Measurements from ENCODE around the gene STYXL1. TPM values are rescaled to one million over a fixed set of nuclear protein-coding genes. Genes with fewer than 3 reads are reported as not detected.

STYXL1 gene
- total RNA-seq, 1 experiment from 2014 or later = 21.3 TPM

DNA sequence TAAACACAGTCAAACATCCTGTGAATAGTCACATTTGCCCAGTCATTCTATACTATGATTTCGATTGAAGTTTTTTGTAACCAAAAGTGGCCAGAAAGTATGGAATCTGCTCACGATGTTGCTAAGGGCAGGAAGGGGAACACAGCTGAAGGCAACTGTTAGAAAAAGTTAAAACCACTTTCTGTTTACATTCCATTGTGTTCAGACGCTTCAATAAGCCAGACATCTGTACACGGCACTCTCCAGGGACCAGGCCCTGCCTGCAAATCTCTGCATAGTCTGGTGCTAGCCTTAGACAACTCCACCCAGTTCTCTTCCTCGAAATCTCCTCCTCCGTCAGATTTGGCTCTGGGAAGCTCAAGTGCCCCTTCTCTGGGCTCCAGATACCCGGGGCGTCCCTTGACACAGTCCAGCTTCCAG lies 36.3 kb downstream of the STYXL1 start:
- peaks cover 6% of the 10 kb centered on the region for H3K36me3 Mint-ChIP-seq
- H3K4me1 Mint-ChIP-seq = 0 out of 2 replicates have a peak, but pooled peaks cover 2% of the 10 kb centered on the region
- no peak for ATAC-seq
- H3K9me3 Mint-ChIP-seq = peaks cover 8% of the 10 kb centered on the region; the same call in 1 of the 2 replicates
- POLR2A ChIA-PET = no interaction called here
- no peak for DNase-seq (ENCODE audit: low spot score)
- CTCF ChIA-PET = interaction anchor here (3.1 kb wide), 1 partner anchor 9 kb away, joined by 13 read pairs; no protein-coding TSS in a partner anchor
- TF ChIP-seq, protein P1, sequence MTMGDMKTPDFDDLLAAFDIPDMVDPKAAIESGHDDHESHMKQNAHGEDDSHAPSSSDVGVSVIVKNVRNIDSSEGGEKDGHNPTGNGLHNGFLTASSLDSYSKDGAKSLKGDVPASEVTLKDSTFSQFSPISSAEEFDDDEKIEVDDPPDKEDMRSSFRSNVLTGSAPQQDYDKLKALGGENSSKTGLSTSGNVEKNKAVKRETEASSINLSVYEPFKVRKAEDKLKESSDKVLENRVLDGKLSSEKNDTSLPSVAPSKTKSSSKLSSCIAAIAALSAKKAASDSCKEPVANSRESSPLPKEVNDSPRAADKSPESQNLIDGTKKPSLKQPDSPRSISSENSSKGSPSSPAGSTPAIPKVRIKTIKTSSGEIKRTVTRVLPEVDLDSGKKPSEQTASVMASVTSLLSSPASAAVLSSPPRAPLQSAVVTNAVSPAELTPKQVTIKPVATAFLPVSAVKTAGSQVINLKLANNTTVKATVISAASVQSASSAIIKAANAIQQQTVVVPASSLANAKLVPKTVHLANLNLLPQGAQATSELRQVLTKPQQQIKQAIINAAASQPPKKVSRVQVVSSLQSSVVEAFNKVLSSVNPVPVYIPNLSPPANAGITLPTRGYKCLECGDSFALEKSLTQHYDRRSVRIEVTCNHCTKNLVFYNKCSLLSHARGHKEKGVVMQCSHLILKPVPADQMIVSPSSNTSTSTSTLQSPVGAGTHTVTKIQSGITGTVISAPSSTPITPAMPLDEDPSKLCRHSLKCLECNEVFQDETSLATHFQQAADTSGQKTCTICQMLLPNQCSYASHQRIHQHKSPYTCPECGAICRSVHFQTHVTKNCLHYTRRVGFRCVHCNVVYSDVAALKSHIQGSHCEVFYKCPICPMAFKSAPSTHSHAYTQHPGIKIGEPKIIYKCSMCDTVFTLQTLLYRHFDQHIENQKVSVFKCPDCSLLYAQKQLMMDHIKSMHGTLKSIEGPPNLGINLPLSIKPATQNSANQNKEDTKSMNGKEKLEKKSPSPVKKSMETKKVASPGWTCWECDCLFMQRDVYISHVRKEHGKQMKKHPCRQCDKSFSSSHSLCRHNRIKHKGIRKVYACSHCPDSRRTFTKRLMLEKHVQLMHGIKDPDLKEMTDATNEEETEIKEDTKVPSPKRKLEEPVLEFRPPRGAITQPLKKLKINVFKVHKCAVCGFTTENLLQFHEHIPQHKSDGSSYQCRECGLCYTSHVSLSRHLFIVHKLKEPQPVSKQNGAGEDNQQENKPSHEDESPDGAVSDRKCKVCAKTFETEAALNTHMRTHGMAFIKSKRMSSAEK (CRISPR knock-in tag; IDR thresholded peaks at IDR 0.05; ENCODE audit: borderline replicate concordance) = no peak
- TF ChIP-seq ZNF317 (CRISPR knock-in tag; IDR thresholded peaks at IDR 0.05; ENCODE audit: borderline replicate concordance, low read depth) (no peak), RORB (CRISPR knock-in tag; IDR thresholded peaks at IDR 0.05) (no peak), CREM (CRISPR knock-in tag; IDR thresholded peaks at IDR 0.05) (no peak), ZNF121 (CRISPR knock-in tag; IDR thresholded peaks at IDR 0.05) (no peak), SMAD3 (CRISPR knock-in tag; IDR thresholded peaks at IDR 0.05; ENCODE audit: borderline replicate concordance) (no peak), SOX15 (CRISPR knock-in tag; IDR thresholded peaks at IDR 0.05) (no peak), FOXJ3 (CRISPR knock-in tag; IDR thresholded peaks at IDR 0.05; ENCODE audit: borderline replicate concordance) (no peak)
- TF ChIP-seq, protein P2, sequence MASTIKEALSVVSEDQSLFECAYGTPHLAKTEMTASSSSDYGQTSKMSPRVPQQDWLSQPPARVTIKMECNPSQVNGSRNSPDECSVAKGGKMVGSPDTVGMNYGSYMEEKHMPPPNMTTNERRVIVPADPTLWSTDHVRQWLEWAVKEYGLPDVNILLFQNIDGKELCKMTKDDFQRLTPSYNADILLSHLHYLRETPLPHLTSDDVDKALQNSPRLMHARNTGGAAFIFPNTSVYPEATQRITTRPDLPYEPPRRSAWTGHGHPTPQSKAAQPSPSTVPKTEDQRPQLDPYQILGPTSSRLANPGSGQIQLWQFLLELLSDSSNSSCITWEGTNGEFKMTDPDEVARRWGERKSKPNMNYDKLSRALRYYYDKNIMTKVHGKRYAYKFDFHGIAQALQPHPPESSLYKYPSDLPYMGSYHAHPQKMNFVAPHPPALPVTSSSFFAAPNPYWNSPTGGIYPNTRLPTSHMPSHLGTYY (CRISPR knock-in tag; IDR thresholded peaks at IDR 0.05) = no peak
- TF ChIP-seq, protein P3, sequence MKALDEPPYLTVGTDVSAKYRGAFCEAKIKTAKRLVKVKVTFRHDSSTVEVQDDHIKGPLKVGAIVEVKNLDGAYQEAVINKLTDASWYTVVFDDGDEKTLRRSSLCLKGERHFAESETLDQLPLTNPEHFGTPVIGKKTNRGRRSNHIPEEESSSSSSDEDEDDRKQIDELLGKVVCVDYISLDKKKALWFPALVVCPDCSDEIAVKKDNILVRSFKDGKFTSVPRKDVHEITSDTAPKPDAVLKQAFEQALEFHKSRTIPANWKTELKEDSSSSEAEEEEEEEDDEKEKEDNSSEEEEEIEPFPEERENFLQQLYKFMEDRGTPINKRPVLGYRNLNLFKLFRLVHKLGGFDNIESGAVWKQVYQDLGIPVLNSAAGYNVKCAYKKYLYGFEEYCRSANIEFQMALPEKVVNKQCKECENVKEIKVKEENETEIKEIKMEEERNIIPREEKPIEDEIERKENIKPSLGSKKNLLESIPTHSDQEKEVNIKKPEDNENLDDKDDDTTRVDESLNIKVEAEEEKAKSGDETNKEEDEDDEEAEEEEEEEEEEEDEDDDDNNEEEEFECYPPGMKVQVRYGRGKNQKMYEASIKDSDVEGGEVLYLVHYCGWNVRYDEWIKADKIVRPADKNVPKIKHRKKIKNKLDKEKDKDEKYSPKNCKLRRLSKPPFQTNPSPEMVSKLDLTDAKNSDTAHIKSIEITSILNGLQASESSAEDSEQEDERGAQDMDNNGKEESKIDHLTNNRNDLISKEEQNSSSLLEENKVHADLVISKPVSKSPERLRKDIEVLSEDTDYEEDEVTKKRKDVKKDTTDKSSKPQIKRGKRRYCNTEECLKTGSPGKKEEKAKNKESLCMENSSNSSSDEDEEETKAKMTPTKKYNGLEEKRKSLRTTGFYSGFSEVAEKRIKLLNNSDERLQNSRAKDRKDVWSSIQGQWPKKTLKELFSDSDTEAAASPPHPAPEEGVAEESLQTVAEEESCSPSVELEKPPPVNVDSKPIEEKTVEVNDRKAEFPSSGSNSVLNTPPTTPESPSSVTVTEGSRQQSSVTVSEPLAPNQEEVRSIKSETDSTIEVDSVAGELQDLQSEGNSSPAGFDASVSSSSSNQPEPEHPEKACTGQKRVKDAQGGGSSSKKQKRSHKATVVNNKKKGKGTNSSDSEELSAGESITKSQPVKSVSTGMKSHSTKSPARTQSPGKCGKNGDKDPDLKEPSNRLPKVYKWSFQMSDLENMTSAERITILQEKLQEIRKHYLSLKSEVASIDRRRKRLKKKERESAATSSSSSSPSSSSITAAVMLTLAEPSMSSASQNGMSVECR (CRISPR knock-in tag; IDR thresholded peaks at IDR 0.05; ENCODE audit: borderline replicate concordance) = no peak
- H3K4me3 Mint-ChIP-seq = no peak overlapping the region
- H3K27ac Mint-ChIP-seq = no peak overlapping the region
- H3K27me3 Mint-ChIP-seq (ENCODE audit: low read depth) = no peaks in the 10 kb centered on the region

DNA sequence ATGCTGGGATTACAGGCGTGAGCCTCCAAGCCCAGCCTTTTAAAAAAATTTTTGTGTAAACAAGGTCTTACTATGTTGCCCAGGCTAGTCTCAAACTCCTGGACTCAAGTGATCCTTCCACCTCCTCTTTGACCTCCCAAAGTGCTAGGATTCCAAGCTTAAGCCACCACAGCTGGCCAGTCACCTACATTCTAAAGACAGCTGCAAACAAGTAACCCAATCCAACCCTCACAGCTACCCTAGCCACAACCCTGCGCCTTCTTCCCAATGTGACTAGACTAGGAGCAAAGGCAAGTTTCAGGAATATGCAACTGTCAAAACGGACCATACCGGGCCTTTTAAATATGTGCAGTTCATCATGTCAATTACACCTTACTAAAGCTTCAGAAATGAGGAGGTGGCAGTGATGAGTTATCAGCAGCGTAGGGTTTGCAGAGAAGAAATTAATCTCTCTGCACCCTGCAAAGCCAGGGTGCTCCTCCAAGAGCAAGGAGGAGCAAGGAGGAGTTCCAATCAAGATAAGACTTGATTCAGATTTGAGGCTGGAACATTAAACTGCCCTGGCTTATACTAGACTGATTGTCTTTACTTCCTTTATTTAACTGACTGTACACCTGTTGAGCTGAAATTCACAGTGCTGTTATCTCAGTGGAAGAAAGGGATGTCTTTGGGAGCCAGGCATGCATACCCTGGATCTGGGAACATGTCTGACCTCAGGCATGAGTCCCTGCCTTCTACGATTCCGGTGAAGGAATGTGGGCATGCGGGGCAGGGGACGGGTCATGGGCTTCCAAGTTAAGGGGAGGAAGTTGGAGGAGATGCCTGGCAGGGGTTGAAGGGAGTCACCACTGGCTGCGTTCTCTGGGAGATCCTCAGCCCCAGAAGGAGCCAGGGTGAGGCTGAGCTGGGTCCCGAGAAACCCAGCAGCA lies 37.9 kb downstream of the STYXL1 start:
- peak overlapping the region; percentile 57; the same call in 1 of the 2 replicates for H3K27ac Mint-ChIP-seq
- H3K4me3 Mint-ChIP-seq = no peak overlapping the region
- DNase-seq (ENCODE audit: low spot score) (no peak), ATAC-seq (no peak)
- POLR2A ChIA-PET = no interaction called here
- H3K27me3 Mint-ChIP-seq (ENCODE audit: low read depth) = no peaks in the 10 kb centered on the region
- H3K9me3 Mint-ChIP-seq = no peaks in the 10 kb centered on the region; the same call in 1 of the 2 replicates
- TF ChIP-seq GTF2I (CRISPR knock-in tag; conservative IDR thresholded peaks at IDR 0.05) (no peak), SOX15 (CRISPR knock-in tag; IDR thresholded peaks at IDR 0.05) (no peak), IRF2 (CRISPR knock-in tag; IDR thresholded peaks at IDR 0.05; ENCODE audit: borderline replicate concordance, low read depth) (no peak), FOXK1 (CRISPR knock-in tag; IDR thresholded peaks at IDR 0.05) (no peak), ZNF219 (CRISPR knock-in tag; IDR thresholded peaks at IDR 0.05; ENCODE audit: borderline replicate concordance) (no peak), KAT7 (CRISPR knock-in tag; IDR thresholded peaks at IDR 0.05; ENCODE audit: borderline replicate concordance) (no peak), ETV6 (CRISPR knock-in tag; IDR thresholded peaks at IDR 0.05) (no peak), NR3C1 (CRISPR knock-in tag; conservative IDR thresholded peaks at IDR 0.05; ENCODE audit: low read depth) (no peak)
- TF ChIP-seq, protein P4, sequence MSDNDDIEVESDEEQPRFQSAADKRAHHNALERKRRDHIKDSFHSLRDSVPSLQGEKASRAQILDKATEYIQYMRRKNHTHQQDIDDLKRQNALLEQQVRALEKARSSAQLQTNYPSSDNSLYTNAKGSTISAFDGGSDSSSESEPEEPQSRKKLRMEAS (CRISPR knock-in tag; IDR thresholded peaks at IDR 0.05) = no peak
- TF ChIP-seq, protein P5, sequence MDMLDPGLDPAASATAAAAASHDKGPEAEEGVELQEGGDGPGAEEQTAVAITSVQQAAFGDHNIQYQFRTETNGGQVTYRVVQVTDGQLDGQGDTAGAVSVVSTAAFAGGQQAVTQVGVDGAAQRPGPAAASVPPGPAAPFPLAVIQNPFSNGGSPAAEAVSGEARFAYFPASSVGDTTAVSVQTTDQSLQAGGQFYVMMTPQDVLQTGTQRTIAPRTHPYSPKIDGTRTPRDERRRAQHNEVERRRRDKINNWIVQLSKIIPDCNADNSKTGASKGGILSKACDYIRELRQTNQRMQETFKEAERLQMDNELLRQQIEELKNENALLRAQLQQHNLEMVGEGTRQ (CRISPR knock-in tag; IDR thresholded peaks at IDR 0.05) = no peak
- peaks cover 5% of the 10 kb centered on the region; the same call in 1 of the 2 replicates for H3K36me3 Mint-ChIP-seq
- H3K4me1 Mint-ChIP-seq = 0 out of 2 replicates have a peak, but pooled peaks cover 2% of the 10 kb centered on the region
- CTCF ChIA-PET = interaction anchor here (0.9 to 3.1 kb wide), 2 partner anchors 10 to 147 kb away, joined by 3 to 13 read pairs; no protein-coding TSS in a partner anchor

All from WTC11 (cell line).